ENCODE data around the gene NEDD9.

NEDD9 gene

GRCh38 chr6:11214901-11215300, 17.6 kb downstream of the NEDD9 start:
- Histone ChIP-seq H3K27me3 (ENCODE audit: control insufficient read depth, insufficient read depth, low read length) (no peaks in the 10 kb centered on the region), H3K27ac (ENCODE audit: low read depth, low read length) (no peak overlapping the region), H3K9ac (ENCODE audit: low read depth, low read length) (no peak overlapping the region), H3K4me1 (ENCODE audit: control insufficient read depth, insufficient read depth, low read length) (peaks cover 37% of the 10 kb centered on the region), H3K4me3 (ENCODE audit: low read depth, low read length) (no peak overlapping the region), H3K9me3 (ENCODE audit: control insufficient read depth, insufficient read depth, low read length) (no peaks in the 10 kb centered on the region), H3K36me3 (ENCODE audit: control insufficient read depth, insufficient read depth, low read length) (no peaks in the 10 kb centered on the region)

- no peaks in the 10 kb centered on the region for H3K9me3 ChIP-seq (ENCODE audit: control insufficient read depth, insufficient read depth, low read length)
- H3K36me3 ChIP-seq (ENCODE audit: control insufficient read depth, insufficient read depth, low read length): 0 out of 2 replicates have a peak, but pooled peaks cover 1% of the 10 kb centered on the region
- H3K4me3 ChIP-seq (ENCODE audit: low read depth, low read length): no peak overlapping the region
- H3K9ac ChIP-seq (ENCODE audit: low read depth, low read length): no peak overlapping the region
- no peak overlapping the region for H3K27ac ChIP-seq (ENCODE audit: low read depth, low read length)
- no peaks in the 10 kb centered on the region for H3K27me3 ChIP-seq (ENCODE audit: control insufficient read depth, insufficient read depth, low read length)
- peaks cover 40% of the 10 kb centered on the region for H3K4me1 ChIP-seq (ENCODE audit: control insufficient read depth, insufficient read depth, low read length)
Measured at GRCh38 chr6:11214084-11214833, 18.2 kb downstream of the NEDD9 start.

GRCh38 chr6:11213422-11214021, 18.9 kb downstream of the NEDD9 start:
- Histone ChIP-seq H3K27me3 (ENCODE audit: control insufficient read depth, insufficient read depth, low read length) (no peaks in the 10 kb centered on the region), H3K36me3 (ENCODE audit: control insufficient read depth, insufficient read depth, low read length) (0 out of 2 replicates have a peak, but pooled peaks cover 3% of the 10 kb centered on the region), H3K4me1 (ENCODE audit: control insufficient read depth, insufficient read depth, low read length) (peaks cover 41% of the 10 kb centered on the region), H3K9me3 (ENCODE audit: control insufficient read depth, insufficient read depth, low read length) (no peaks in the 10 kb centered on the region), H3K9ac (ENCODE audit: low read depth, low read length) (no peak overlapping the region), H3K27ac (ENCODE audit: low read depth, low read length) (no peak overlapping the region), H3K4me3 (ENCODE audit: low read depth, low read length) (no peak overlapping the region)

GRCh38 chr6:11212664-11213063, 19.8 kb downstream of the NEDD9 start:
- no peaks in the 10 kb centered on the region for H3K27me3 ChIP-seq (ENCODE audit: control insufficient read depth, insufficient read depth, low read length)
- no peak overlapping the region for H3K9ac ChIP-seq (ENCODE audit: low read depth, low read length)
- H3K9me3 ChIP-seq (ENCODE audit: control insufficient read depth, insufficient read depth, low read length): no peaks in the 10 kb centered on the region
- H3K27ac ChIP-seq (ENCODE audit: low read depth, low read length): no peak overlapping the region
- H3K4me3 ChIP-seq (ENCODE audit: low read depth, low read length): no peak overlapping the region
- H3K36me3 ChIP-seq (ENCODE audit: control insufficient read depth, insufficient read depth, low read length): 0 out of 2 replicates have a peak, but pooled peaks cover 3% of the 10 kb centered on the region
- H3K4me1 ChIP-seq (ENCODE audit: control insufficient read depth, insufficient read depth, low read length): peaks cover 45% of the 10 kb centered on the region

GRCh38 chr6:11211254-11211653, 21.2 kb downstream of the NEDD9 start:
- H3K4me3 ChIP-seq (ENCODE audit: low read depth, low read length): no peak overlapping the region
- peaks cover 43% of the 10 kb centered on the region for H3K4me1 ChIP-seq (ENCODE audit: control insufficient read depth, insufficient read depth, low read length)
- H3K36me3 ChIP-seq (ENCODE audit: control insufficient read depth, insufficient read depth, low read length): 0 out of 2 replicates have a peak, but pooled peaks cover 3% of the 10 kb centered on the region
- H3K9me3 ChIP-seq (ENCODE audit: control insufficient read depth, insufficient read depth, low read length): no peaks in the 10 kb centered on the region
- H3K27me3 ChIP-seq (ENCODE audit: control insufficient read depth, insufficient read depth, low read length): no peaks in the 10 kb centered on the region
- no peak overlapping the region for H3K27ac ChIP-seq (ENCODE audit: low read depth, low read length)
- no peak overlapping the region for H3K9ac ChIP-seq (ENCODE audit: low read depth, low read length)

- peaks cover 37% of the 10 kb centered on the region for H3K4me1 ChIP-seq (ENCODE audit: control insufficient read depth, insufficient read depth, low read length)
- no peak overlapping the region for H3K4me3 ChIP-seq (ENCODE audit: low read depth, low read length)
- no peaks in the 10 kb centered on the region for H3K9me3 ChIP-seq (ENCODE audit: control insufficient read depth, insufficient read depth, low read length)
- peak overlapping the region; percentile 21 for H3K27ac ChIP-seq (ENCODE audit: low read depth, low read length)
- no peak overlapping the region for H3K9ac ChIP-seq (ENCODE audit: low read depth, low read length)
- H3K27me3 ChIP-seq (ENCODE audit: control insufficient read depth, insufficient read depth, low read length): no peaks in the 10 kb centered on the region
- H3K36me3 ChIP-seq (ENCODE audit: control insufficient read depth, insufficient read depth, low read length): 0 out of 2 replicates have a peak, but pooled peaks cover 3% of the 10 kb centered on the region
Measured at GRCh38 chr6:11210386-11211138, 21.9 kb downstream of the NEDD9 start.

- no peak overlapping the region for H3K4me3 ChIP-seq (ENCODE audit: low read depth, low read length)
- peaks cover 37% of the 10 kb centered on the region for H3K4me1 ChIP-seq (ENCODE audit: control insufficient read depth, insufficient read depth, low read length)
- no peak overlapping the region for H3K27ac ChIP-seq (ENCODE audit: low read depth, low read length)
- H3K36me3 ChIP-seq (ENCODE audit: control insufficient read depth, insufficient read depth, low read length): 0 out of 2 replicates have a peak, but pooled peaks cover 3% of the 10 kb centered on the region
- H3K9ac ChIP-seq (ENCODE audit: low read depth, low read length): no peak overlapping the region
- H3K27me3 ChIP-seq (ENCODE audit: control insufficient read depth, insufficient read depth, low read length): no peaks in the 10 kb centered on the region
- no peaks in the 10 kb centered on the region for H3K9me3 ChIP-seq (ENCODE audit: control insufficient read depth, insufficient read depth, low read length)
Measured at GRCh38 chr6:11209906-11210305, 22.6 kb downstream of the NEDD9 start.

- Histone ChIP-seq H3K36me3 (ENCODE audit: control insufficient read depth, insufficient read depth, low read length) (0 out of 2 replicates have a peak, but pooled peaks cover 3% of the 10 kb centered on the region), H3K27me3 (ENCODE audit: control insufficient read depth, insufficient read depth, low read length) (no peaks in the 10 kb centered on the region), H3K9me3 (ENCODE audit: control insufficient read depth, insufficient read depth, low read length) (no peaks in the 10 kb centered on the region), H3K9ac (ENCODE audit: low read depth, low read length) (no peak overlapping the region), H3K4me3 (ENCODE audit: low read depth, low read length) (no peak overlapping the region), H3K4me1 (ENCODE audit: control insufficient read depth, insufficient read depth, low read length) (peaks cover 37% of the 10 kb centered on the region), H3K27ac (ENCODE audit: low read depth, low read length) (no peak overlapping the region)
Measured at GRCh38 chr6:11209369-11209768, 23.1 kb downstream of the NEDD9 start.

- Histone ChIP-seq H3K4me1 (ENCODE audit: control insufficient read depth, insufficient read depth, low read length) (peaks cover 38% of the 10 kb centered on the region), H3K27ac (ENCODE audit: low read depth, low read length) (no peak overlapping the region), H3K9ac (ENCODE audit: low read depth, low read length) (no peak overlapping the region)
Measured at GRCh38 chr6:11208854-11209253, 23.6 kb downstream of the NEDD9 start.

GRCh38 chr6:11208267-11208666, 24.2 kb downstream of the NEDD9 start:
- Histone ChIP-seq H3K4me3 (ENCODE audit: low read depth, low read length) (no peak overlapping the region), H3K4me1 (ENCODE audit: control insufficient read depth, insufficient read depth, low read length) (peaks cover 44% of the 10 kb centered on the region), H3K9me3 (ENCODE audit: control insufficient read depth, insufficient read depth, low read length) (no peaks in the 10 kb centered on the region), H3K27ac (ENCODE audit: low read depth, low read length) (no peak overlapping the region), H3K9ac (ENCODE audit: low read depth, low read length) (no peak overlapping the region), H3K27me3 (ENCODE audit: control insufficient read depth, insufficient read depth, low read length) (no peaks in the 10 kb centered on the region), H3K36me3 (ENCODE audit: control insufficient read depth, insufficient read depth, low read length) (0 out of 2 replicates have a peak, but pooled peaks cover 3% of the 10 kb centered on the region)

More at GRCh38 chr6:11208854-11209253, 23.6 kb downstream of the NEDD9 start:
- no peaks in the 10 kb centered on the region for H3K9me3 ChIP-seq (ENCODE audit: control insufficient read depth, insufficient read depth, low read length)
- H3K36me3 ChIP-seq (ENCODE audit: control insufficient read depth, insufficient read depth, low read length): 0 out of 2 replicates have a peak, but pooled peaks cover 3% of the 10 kb centered on the region
- no peak overlapping the region for H3K4me3 ChIP-seq (ENCODE audit: low read depth, low read length)
- no peaks in the 10 kb centered on the region for H3K27me3 ChIP-seq (ENCODE audit: control insufficient read depth, insufficient read depth, low read length)

All from HUES48 (cell line).